Stimulated activated CD4-positive, alpha-beta T cell treated with anti-CD3 and anti-CD28 coated beads, Interleukin-2, amount 100 ng/mL, for 48 hours (primary cell): Measurements from ENCODE around the gene VEGFB.
A peak's percentile ranks its signal among the peaks of the same experiment; 100 is the strongest.

Source experiments
- DNase-seq, 2 donors: peaks; one replicate each; pipeline ENCODE4 v3.0.0-alpha.2; 2020

Gene VEGFB

GRCh38 chr11:64284962-64285884 lies 50.8 kb downstream of the VEGFB start, which contains the start of gene GPR137:
Gene GPR137 (plus strand): TSS chr11:64285848. CDS start chr11:64286525, 677 bp downstream.
- DNase-seq, result peak; percentile 93 to 98

GRCh38 chr11:64285885-64286800 lies 51.8 kb downstream of the VEGFB start:
- DNase-seq, result no peak

- no peak for DNase-seq
These were observed 52.4 kb downstream of the VEGFB start for GRCh38 chr11:64286801-64287159.

GRCh38 chr11:64287676-64288352 lies 53.4 kb downstream of the VEGFB start:
- DNase-seq, result no peak

- no peak for DNase-seq
These were observed 54.0 kb downstream of the VEGFB start for GRCh38 chr11:64288353-64288750.
